Mesendoderm (in vitro differentiated cells): Measurements from ENCODE around the gene GIMAP8.

Experiments
- DNase-seq: peaks from one replicate; pipeline ENCODE4 v3.0.0; 2013
- H2AK5ac ChIP-seq: 2 replicates; pipeline ENCODE4 v1.6.1; 2013; ENCODE audit warnings: low read length, inconsistent platforms
- H2BK120ac ChIP-seq: 2 replicates; pipeline ENCODE4 v1.6.1; 2013; ENCODE audit warnings: low read depth, mild to moderate bottlenecking, low read length, moderate library complexity, mixed read lengths
- H2BK15ac ChIP-seq: replicated peaks from 2 replicates; pipeline ENCODE4 v1.6.1; 2013; ENCODE audit warnings: low read depth, mild to moderate bottlenecking, moderate library complexity
- H2BK5ac ChIP-seq: 2 replicates; pipeline ENCODE4 v1.6.1; 2013; ENCODE audit warnings: low read length, inconsistent platforms
- H3K18ac ChIP-seq: 2 replicates; pipeline ENCODE4 v1.6.1; 2013; ENCODE audit warnings: mild to moderate bottlenecking, low read length, mixed read lengths
- H3K23ac ChIP-seq: one replicate; pipeline ENCODE4 v1.6.1; 2013; ENCODE audit warnings: low read length
- H3K27ac ChIP-seq: 2 replicates; pipeline ENCODE4 v1.5.1; 2013; ENCODE audit warnings: low read depth, mild to moderate bottlenecking, inconsistent platforms, low read length, moderate library complexity
- H3K27me3 ChIP-seq: 2 replicates; pipeline ENCODE4 v1.6.1; 2013; ENCODE audit warnings: low read length, control low read depth, mild to moderate bottlenecking, inconsistent platforms; ENCODE audit not compliant: insufficient read depth, poor library complexity
- H3K36me3 ChIP-seq: 2 replicates; pipeline ENCODE4 v1.6.1; 2013; ENCODE audit warnings: low read length, inconsistent platforms; ENCODE audit not compliant: control insufficient read depth, insufficient read depth
- H3K4ac ChIP-seq: one replicate; pipeline ENCODE4 v1.6.1; 2013; ENCODE audit warnings: low read depth, mild to moderate bottlenecking, low read length, moderate library complexity
- H3K4me1 ChIP-seq: 2 replicates; pipeline ENCODE4 v1.6.1; 2013; ENCODE audit warnings: low read depth, low read length, inconsistent platforms; ENCODE audit not compliant: control insufficient read depth
- H3K4me2 ChIP-seq: 2 replicates; pipeline ENCODE4 v1.6.1; 2013; ENCODE audit warnings: low read length
- H3K4me3 ChIP-seq: 2 replicates; pipeline ENCODE4 v1.5.1; 2013; ENCODE audit warnings: mild to moderate bottlenecking, low read length
- H3K56ac ChIP-seq: one replicate; pipeline ENCODE4 v1.6.1; 2013; ENCODE audit warnings: low read length
- H3K79me1 ChIP-seq: 2 replicates; pipeline ENCODE4 v1.6.1; 2013; ENCODE audit warnings: low read length, inconsistent platforms
- H3K79me2 ChIP-seq: 2 replicates; pipeline ENCODE4 v1.6.1; 2013; ENCODE audit warnings: mild to moderate bottlenecking, low read length; ENCODE audit not compliant: control insufficient read depth, insufficient read depth
- H3K9ac ChIP-seq: 2 replicates; pipeline ENCODE4 v1.6.1; 2013; ENCODE audit warnings: low read length, inconsistent platforms
- H4K5ac ChIP-seq: one replicate; pipeline ENCODE4 v1.6.1; 2013; ENCODE audit warnings: low read length
- H4K8ac ChIP-seq: one replicate; pipeline ENCODE4 v1.6.1; 2013; ENCODE audit warnings: low read depth, mild to moderate bottlenecking, control low read depth, low read length, moderate library complexity
- WGBS: extraction: QIAGEN DNeasy Blood & Tissue Kit; methylation state at CpG from one replicate; pipeline ENCODE4 v1.1.7; 2013; ENCODE audit warnings: low lambda C conversion rate, missing lambda C conversion rate; ENCODE audit not compliant: insufficient coverage; ENCODE audit errors: extremely low coverage; 5-methylcytosine and 5-hydroxymethylcytosine counted together

Gene GIMAP8

GRCh38 chr7:150468241-150468640, 17.8 kb downstream of the GIMAP8 start:
- Histone ChIP-seq H3K4me1 (no peaks in the 10 kb centered on the region), H3K4ac (no peak overlapping the region), H2BK120ac (no peak overlapping the region), H3K79me2 (no peaks in the 10 kb centered on the region), H4K8ac (no peak overlapping the region), H3K23ac (no peak overlapping the region), H3K9ac (no peak overlapping the region), H3K27me3 (no peaks in the 10 kb centered on the region), H3K79me1 (no peaks in the 10 kb centered on the region), H2BK15ac (no peak overlapping the region), H3K18ac (no peak overlapping the region), H3K36me3 (no peaks in the 10 kb centered on the region), H2BK5ac (no peak overlapping the region), H3K56ac (no peak overlapping the region), H3K4me2 (no peak overlapping the region), H3K4me3 (no peak overlapping the region), H2AK5ac (no peak overlapping the region), H4K5ac (no peak overlapping the region), H3K27ac (no peak overlapping the region)
- DNase-seq: no peak
- no CpG with 5 or more reads among the region's 3 CpGs for WGBS

DNA sequence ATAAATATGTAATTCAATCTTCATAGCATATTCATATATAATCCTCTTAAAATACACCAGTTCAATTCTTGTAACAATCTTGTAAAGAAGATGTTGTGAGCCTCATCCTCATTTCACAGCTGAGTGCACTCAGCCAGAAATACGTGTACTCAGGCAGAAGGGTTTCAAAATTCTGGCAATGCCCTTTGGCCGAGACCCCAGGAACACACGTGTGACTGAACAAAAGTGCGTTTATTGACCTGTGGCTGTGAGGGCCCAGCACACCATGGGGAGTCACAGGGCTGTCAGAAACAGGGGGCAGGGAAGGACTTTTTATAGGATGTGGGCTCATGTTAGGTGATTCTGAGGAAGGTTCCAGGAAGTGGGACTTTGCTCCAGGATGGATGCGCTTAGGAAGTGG, 21.5 kb downstream of the GIMAP8 start:
- Histone ChIP-seq H3K79me2 (no peaks in the 10 kb centered on the region), H3K4me2 (no peak overlapping the region), H3K4me3 (no peak overlapping the region), H3K36me3 (no peaks in the 10 kb centered on the region), H3K4me1 (no peaks in the 10 kb centered on the region), H2BK15ac (no peak overlapping the region), H3K4ac (no peak overlapping the region), H3K23ac (no peak overlapping the region), H3K27me3 (no peaks in the 10 kb centered on the region), H4K8ac (no peak overlapping the region), H2AK5ac (no peak overlapping the region), H3K56ac (no peak overlapping the region), H3K9ac (no peak overlapping the region), H2BK120ac (no peak overlapping the region), H4K5ac (no peak overlapping the region), H3K18ac (no peak overlapping the region), H3K79me1 (no peaks in the 10 kb centered on the region), H3K27ac (no peak overlapping the region), H2BK5ac (no peak overlapping the region)
- WGBS: no CpG with 5 or more reads among the region's 5 CpGs
- DNase-seq: no peak

DNA sequence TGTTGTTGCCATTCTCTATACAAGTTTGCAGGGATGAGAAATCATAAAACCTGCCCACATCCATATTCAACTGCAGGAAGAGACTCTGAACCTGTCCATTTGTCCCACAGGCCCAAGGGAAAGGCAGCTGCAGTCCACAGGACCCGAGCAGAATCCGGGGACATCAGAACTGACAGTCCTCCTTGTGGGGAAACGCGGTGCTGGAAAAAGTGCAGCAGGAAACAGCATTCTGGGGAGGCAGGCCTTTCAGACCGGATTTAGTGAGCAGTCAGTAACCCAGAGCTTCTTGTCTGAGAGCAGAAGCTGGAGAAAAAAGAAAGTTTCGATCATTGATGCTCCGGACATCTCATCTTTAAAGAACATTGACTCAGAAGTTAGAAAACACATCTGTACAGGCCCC, 23.5 kb downstream of the GIMAP8 start:
- no peaks in the 10 kb centered on the region for H3K27me3 ChIP-seq
- no peak overlapping the region for H3K18ac ChIP-seq
- no peaks in the 10 kb centered on the region for H3K79me1 ChIP-seq
- H3K9ac ChIP-seq: no peak overlapping the region
- no peak overlapping the region for H2BK120ac ChIP-seq
- no peak overlapping the region for H2BK5ac ChIP-seq
- H3K56ac ChIP-seq: no peak overlapping the region
- no peak overlapping the region for H3K27ac ChIP-seq
- no peaks in the 10 kb centered on the region for H3K4me1 ChIP-seq
- DNase-seq: no peak
- H3K4ac ChIP-seq: no peak overlapping the region
- H3K4me2 ChIP-seq: no peak overlapping the region
- no peak overlapping the region for H2AK5ac ChIP-seq
- WGBS: no CpG with 5 or more reads among the region's 7 CpGs
- H3K4me3 ChIP-seq: no peak overlapping the region
- no peak overlapping the region for H3K23ac ChIP-seq
- H2BK15ac ChIP-seq: no peak overlapping the region
- H3K36me3 ChIP-seq: no peaks in the 10 kb centered on the region
- no peak overlapping the region for H4K8ac ChIP-seq
- no peak overlapping the region for H4K5ac ChIP-seq
- H3K79me2 ChIP-seq: no peaks in the 10 kb centered on the region

GRCh38 chr7:150476285-150476684, 25.9 kb downstream of the GIMAP8 start:
- no peak for DNase-seq
- no peaks in the 10 kb centered on the region for H3K4me1 ChIP-seq
- no peak overlapping the region for H3K23ac ChIP-seq
- H3K4ac ChIP-seq: no peak overlapping the region
- H2BK5ac ChIP-seq: no peak overlapping the region
- no peaks in the 10 kb centered on the region for H3K79me1 ChIP-seq
- no peak overlapping the region for H4K8ac ChIP-seq
- H3K27ac ChIP-seq: no peak overlapping the region
- no peak overlapping the region for H3K4me3 ChIP-seq
- H2BK15ac ChIP-seq: no peak overlapping the region
- no peaks in the 10 kb centered on the region for H3K79me2 ChIP-seq
- H2AK5ac ChIP-seq: no peak overlapping the region
- H3K18ac ChIP-seq: no peak overlapping the region
- H3K4me2 ChIP-seq: no peak overlapping the region
- no peaks in the 10 kb centered on the region for H3K36me3 ChIP-seq
- H3K27me3 ChIP-seq: no peaks in the 10 kb centered on the region
- H3K9ac ChIP-seq: no peak overlapping the region
- no CpG with 5 or more reads among the region's 3 CpGs for WGBS
- no peak overlapping the region for H3K56ac ChIP-seq
- no peak overlapping the region for H4K5ac ChIP-seq
- no peak overlapping the region for H2BK120ac ChIP-seq

DNA sequence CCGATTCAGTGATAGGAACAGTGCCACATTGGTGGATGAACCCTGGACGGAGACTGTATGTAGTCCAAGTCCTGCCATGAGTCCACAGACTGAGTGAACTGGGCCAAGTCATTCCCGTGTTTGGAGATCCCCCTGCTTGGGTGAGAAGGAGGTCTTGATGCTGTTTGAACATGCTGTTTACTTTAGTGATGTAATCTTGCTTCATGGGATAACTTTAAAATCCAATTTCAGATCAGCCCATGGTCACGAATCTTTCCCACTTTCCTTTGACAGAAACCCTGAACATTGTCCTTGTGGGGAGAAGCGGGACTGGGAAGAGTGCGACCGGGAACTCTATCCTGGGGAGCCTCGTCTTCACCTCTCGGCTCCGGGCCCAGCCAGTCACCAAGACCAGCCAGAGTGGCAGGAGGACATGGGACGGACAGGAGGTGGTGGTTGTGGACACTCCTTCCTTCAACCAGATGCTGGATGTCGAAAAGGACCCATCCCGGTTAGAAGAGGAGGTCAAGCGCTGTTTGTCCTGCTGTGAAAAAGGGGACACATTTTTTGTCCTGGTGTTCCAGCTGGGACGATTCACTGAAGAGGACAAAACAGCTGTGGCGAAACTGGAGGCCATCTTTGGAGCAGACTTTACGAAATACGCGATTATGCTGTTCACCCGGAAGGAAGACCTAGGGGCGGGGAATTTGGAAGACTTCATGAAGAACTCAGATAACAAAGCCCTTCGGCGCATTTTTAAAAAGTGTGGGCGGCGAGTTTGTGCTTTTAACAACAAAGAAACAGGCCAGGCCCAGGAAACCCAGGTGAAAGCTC, 26.6 kb downstream of the GIMAP8 start:
- Histone ChIP-seq H3K79me1 (no peaks in the 10 kb centered on the region), H2BK120ac (no peak overlapping the region), H3K18ac (no peak overlapping the region), H4K8ac (no peak overlapping the region), H3K4ac (no peak overlapping the region), H3K56ac (no peak overlapping the region), H3K79me2 (no peaks in the 10 kb centered on the region), H3K27me3 (no peaks in the 10 kb centered on the region), H2BK15ac (no peak overlapping the region), H3K4me3 (no peak overlapping the region), H3K4me2 (no peak overlapping the region), H3K9ac (no peak overlapping the region), H3K36me3 (no peaks in the 10 kb centered on the region), H2AK5ac (no peak overlapping the region), H2BK5ac (no peak overlapping the region), H3K4me1 (no peaks in the 10 kb centered on the region), H3K27ac (no peak overlapping the region), H3K23ac (no peak overlapping the region), H4K5ac (no peak overlapping the region)
- DNase-seq: no peak
- no CpG with 5 or more reads among the region's 25 CpGs for WGBS
